Stimulated activated CD8-positive, alpha-beta memory T cell treated with anti-CD3 and anti-CD28 coated beads, Interleukin-2, amount 100 ng/mL, for 1 hour (primary cell): ENCODE data around the gene GPATCH3.
"Not testable (repeated sequence)": the region's sequence is repeated elsewhere in the genome, so short reads cannot be mapped to it uniquely, and the experiment has no call there.

Source experiments
- DNase-seq, 2 donors: peaks; one replicate each; pipeline ENCODE4 v3.0.0-alpha.2; 2020; ENCODE audit warnings: low read depth in 2 of 2

The GPATCH3 gene

GRCh38 chr1:26864610-26865480 lies 35.4 kb downstream of the GPATCH3 start:
- DNase-seq: peak; percentile 87 to 88

DNA sequence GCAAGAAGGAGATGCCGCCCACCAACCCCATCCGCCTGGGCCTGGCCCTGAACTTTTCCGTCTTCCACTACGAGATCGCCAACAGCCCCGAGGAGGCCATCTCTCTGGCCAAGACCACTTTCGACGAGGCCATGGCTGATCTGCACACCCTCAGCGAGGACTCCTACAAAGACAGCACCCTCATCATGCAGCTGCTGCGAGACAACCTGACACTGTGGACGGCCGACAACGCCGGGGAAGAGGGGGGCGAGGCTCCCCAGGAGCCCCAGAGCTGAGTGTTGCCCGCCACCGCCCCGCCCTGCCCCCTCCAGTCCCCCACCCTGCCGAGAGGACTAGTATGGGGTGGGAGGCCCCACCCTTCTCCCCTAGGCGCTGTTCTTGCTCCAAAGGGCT lies 36.6 kb downstream of the GPATCH3 start:
- DNase-seq: no peak

DNA sequence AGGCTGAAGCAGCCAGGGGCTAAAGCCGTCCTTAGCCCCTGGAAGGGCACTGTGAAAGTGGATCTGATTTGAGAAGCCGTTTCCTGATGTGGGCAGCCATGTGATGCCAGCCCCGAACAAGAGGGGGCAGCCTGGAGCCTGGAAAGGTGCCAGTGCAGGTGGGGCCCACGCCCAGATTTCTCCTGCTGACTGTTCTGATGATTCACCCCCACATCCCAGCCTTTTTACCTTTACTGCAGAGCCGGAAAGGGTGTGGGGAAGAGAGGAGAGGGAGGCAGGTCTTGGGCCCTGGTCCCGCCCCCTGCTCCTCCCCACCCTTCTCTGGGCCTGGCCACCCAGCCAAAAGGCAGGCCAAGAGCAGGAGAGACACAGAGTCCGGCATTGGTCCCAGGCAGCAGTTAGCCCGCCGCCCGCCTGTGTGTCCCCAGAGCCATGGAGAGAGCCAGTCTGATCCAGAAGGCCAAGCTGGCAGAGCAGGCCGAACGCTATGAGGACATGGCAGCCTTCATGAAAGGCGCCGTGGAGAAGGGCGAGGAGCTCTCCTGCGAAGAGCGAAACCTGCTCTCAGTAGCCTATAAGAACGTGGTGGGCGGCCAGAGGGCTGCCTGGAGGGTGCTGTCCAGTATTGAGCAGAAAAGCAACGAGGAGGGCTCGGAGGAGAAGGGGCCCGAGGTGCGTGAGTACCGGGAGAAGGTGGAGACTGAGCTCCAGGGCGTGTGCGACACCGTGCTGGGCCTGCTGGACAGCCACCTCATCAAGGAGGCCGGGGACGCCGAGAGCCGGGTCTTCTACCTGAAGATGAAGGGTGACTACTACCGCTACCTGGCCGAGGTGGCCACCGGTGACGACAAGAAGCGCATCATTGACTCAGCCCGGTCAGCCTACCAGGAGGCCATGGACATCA lies 37.2 kb downstream of the GPATCH3 start, which contains the start of gene SFN:
TSS of gene SFN (plus strand) at position 369 of the 904 bp plus-strand sequence. CDS start at position 433, 64 bp downstream.
- no peak for DNase-seq

DNA sequence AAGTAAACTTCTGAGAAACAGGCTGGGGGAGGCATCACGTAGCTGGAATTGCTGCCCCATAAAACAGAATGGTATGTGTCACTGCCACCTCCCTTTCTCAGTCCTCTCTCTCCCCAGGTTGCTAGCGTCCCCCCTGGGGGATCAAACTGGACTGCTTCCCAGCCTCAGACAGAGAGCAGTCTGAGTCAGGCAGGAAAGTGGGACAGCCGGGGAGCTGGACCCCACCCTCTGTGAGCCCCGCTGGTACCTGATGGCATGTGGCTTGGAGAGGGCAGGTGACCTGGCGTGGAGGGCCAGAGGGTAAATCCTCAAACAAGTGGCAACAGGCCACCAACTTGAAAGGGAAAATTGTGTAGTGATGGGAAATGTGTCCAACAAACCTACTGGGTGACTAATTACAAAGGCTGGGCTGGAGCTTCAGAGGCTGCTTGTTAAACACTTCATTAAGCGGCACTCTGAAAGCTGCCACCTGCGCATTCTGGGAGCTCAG lies 38.3 kb downstream of the GPATCH3 start:
- DNase-seq: no peak

DNA sequence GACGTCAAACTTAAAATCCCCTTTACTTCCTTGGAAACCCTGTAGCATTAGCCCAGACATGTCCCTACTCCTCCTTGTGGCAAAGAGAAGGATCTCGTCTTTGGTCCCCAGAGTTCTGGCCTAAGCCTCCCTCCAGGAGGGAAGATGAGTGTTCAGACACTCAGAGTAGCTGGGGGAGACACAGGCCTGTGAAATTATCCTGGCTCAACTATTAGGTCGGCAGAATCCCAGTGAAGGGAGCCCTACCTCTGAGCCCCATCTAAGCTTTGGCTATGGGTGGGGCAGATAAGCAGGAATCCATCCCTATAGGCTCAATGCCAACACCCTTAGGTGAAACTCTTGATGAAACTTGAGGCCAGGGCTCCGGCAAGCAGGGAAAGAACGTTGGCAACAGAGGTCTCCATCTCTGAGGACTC lies 39.0 kb downstream of the GPATCH3 start:
- DNase-seq: no peak

DNA sequence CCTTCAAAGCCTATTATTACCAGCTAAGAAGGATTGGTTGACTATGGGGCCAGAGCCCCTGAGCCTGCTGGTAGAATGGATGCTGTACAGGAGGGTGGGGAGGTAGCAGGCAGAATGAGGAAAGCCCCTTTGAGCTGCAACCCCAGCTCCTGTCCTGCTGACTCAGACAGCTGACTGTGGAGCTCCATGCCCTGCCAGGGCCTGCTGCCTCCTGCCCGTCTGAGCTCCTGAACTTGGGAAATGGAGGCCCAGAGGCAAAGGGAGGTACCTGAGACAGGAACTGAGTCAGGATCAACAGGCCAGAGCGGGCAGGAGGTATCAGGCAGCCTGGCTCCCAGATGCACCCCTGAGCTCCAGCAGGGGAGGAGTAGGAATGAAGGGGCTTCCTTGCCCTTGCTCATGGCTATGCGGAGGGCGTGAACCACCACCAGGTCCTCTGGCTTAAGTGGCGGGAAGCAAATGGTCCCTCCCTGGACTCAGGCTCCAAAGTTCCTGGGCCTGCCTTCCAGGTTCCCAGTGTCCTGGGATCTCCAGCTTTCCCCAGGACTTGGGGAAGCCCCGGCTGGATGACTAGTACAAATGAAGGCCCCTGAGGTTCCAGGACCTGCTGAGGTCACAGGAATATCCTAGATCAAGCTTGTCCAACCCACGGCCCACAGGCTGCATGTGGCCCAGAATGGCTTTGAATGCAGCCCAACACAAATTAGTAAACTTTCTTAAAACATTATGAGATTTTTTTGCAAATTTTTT lies 41.2 kb downstream of the GPATCH3 start:
- no peak for DNase-seq

GRCh38 chr1:26858160-26858559 lies 42.1 kb downstream of the GPATCH3 start:
- no peak for DNase-seq

GRCh38 chr1:26857473-26858060 lies 42.7 kb downstream of the GPATCH3 start:
- DNase-seq: no peak

GRCh38 chr1:26856604-26857469 lies 43.4 kb downstream of the GPATCH3 start:
- DNase-seq: no peak

GRCh38 chr1:26856181-26856580 lies 44.1 kb downstream of the GPATCH3 start:
- no peak for DNase-seq

DNA sequence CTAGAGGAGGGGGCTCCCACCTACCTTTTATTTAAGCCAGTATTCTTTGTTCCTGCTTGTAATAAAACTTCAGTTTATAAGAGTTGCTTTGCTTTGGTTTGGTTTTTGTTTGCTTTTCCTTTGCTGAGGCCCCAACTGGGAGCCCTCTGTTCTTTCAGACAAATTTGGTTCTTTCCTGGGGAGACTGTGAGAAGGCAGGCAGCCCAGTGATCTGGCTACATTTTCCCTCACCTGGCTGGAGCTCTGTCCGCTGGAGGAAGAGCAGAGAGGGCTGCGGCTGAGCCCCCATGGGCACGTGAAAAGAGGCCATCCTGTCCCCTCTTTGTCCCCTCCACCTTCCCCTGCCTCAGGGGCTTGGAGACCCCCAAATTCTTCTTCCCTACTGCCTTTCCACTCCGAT lies 44.6 kb downstream of the GPATCH3 start:
- DNase-seq: no peak

- no peak for DNase-seq
These were observed 45.4 kb downstream of the GPATCH3 start for GRCh38 chr1:26854906-26855305.

GRCh38 chr1:26853600-26853999 lies 46.7 kb downstream of the GPATCH3 start:
- no peak for DNase-seq

- peak; percentile 59 to 75 for DNase-seq
These were observed 47.1 kb downstream of the GPATCH3 start for GRCh38 chr1:26853156-26853555.

GRCh38 chr1:26852701-26853100 lies 47.6 kb downstream of the GPATCH3 start:
- DNase-seq: no peak

DNA sequence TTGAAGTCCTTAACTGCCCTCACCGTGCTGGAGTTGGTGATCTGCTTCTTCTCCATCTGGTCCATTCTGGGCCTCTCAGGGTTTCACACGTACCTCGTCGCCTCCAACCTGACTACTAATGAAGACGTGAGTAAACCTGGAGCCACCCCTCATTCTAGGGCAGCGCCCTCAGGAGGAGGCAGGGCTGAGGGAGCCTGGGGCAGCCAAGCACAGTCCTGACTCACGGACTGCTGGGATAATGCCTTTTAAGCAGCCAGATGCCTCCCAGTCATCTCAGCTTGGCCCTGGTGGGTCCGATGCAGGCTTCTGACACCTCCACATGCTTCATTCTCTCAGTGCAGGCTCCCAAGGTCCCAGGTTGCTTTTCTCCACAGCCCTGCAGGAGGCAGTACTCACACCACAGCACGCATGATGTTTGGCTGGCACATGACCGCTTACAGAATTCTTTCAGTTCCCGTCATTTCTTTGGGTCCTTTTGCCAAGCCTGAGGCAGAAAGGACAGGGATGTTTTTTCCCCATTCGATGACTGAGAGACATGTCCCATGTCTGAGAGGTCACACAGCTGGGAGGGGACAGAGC lies 49.1 kb downstream of the GPATCH3 start:
- DNase-seq: no peak

- DNase-seq: no peak
These were observed 51.1 kb downstream of the GPATCH3 start for GRCh38 chr1:26848941-26849774.

DNA sequence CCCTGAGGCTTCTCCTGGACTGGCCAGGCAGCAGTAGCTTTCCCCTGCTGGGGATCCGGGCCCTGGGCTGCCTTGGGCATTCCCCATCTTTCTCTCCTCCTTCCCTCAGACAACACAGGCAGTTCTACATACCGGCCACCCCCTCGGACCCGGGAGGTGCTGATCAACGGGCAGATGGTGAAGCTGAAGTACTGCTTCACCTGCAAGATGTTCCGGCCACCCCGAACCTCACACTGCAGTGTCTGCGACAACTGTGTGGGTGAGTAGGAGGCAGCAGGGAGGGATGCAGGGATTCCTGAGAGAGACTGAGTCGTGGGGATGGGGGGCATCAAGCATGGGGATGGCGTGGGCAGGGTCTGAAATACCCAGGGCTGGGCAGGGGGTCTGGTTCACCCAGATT lies 51.8 kb downstream of the GPATCH3 start:
- DNase-seq: no peak

- not testable (repeated sequence) for DNase-seq
These were observed 52.4 kb downstream of the GPATCH3 start for GRCh38 chr1:26847826-26848225.
